Breast epithelium (tissue), 3 donors: ENCODE measurements around the gene IL11RA.

ENCODE experiments used
- CTCF ChIP-seq, 3 donors: fragments of 450-650 bp; IDR thresholded peaks; one replicate each; pipeline ENCODE4 v1.5.1; 2016 to 2017; ENCODE audit warnings: antibody characterized with exemption in 3 of 3, mild to moderate bottlenecking in 3 of 3, moderate library complexity in 3 of 3
- POLR2A ChIP-seq: fragments of 450-650 bp; IDR thresholded peaks from one replicate; pipeline ENCODE4 v1.6.1; 2016; ENCODE audit warnings: antibody characterized with exemption, mild to moderate bottlenecking, moderate library complexity
- POLR2AphosphoS5 ChIP-seq, 3 donors: sonication (generic); formaldehyde crosslinking; IDR thresholded peaks; one replicate each; pipeline ENCODE4 v1.6.1; 2017; ENCODE audit warnings: antibody characterized with exemption in 3 of 3

DNA sequence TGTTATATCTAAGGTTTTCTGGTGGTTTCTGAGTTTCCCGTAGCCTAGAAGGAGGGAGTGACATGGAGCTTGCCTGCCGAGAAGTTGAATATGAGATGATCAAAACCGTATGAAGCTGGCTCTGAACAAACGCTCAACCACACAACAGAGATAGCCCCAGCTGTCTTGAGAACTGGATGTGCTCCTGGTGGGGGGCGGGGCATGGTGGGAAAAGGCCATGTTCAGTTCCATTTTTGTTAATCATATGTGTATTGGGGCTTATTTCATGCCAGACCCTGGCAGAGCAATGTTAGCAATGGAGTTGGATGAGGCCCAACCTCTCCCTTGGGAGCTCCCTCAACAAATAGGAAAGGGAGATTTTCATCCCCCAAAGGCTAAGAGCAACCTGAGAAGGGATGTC lies 34.2 kb downstream of the IL11RA start:
- no peak for TF ChIP-seq CTCF (IDR thresholded peaks at IDR 0.05)
- TF ChIP-seq POLR2AphosphoS5 (IDR thresholded peaks at IDR 0.05): no peak
- no peak for TF ChIP-seq POLR2A
